Endothelial cell of umbilical vein (primary cell): Measurements from ENCODE around the gene PDS5B. TPM values are rescaled to one million over a fixed set of nuclear protein-coding genes. Genes with fewer than 3 reads are reported as not detected.

ENCODE experiments used
- BruUV-seq: library from RNA; stranded (reverse); fragments of 400-500 nt; replicated peaks from 2 replicates; lab custom pipeline; 2021; lab: Mats Ljungman, UMichigan
- CTCF ChIA-PET: fragments of 300-600, 350-600 bp; sonication (Branson Sonifier 250); formaldehyde crosslinking; loops from one replicate; lab custom pipeline; 2021; ENCODE audit warnings: antibody characterized with exemption, inconsistent platforms; lab: Charles Lee
- POLR2A ChIA-PET: fragments of 300-600, 350-600 bp; sonication (Branson Sonifier 250); formaldehyde crosslinking; loops from one replicate; lab custom pipeline; 2021; ENCODE audit warnings: antibody characterized with exemption, inconsistent platforms; lab: Charles Lee
- DNase-seq: peaks from one replicate; pipeline ENCODE4 v3.0.0-alpha.2; 2011; ENCODE audit warnings: low read depth, low spot score
- FAIRE-seq: peaks from 2 replicates; lab custom pipeline; 2011; peaks lifted over from hg19 to GRCh38; lab: Jason Lieb, UNC
- H2AFZ ChIP-seq: 2 replicates; pipeline ENCODE4 v1.6.0; 2012; ENCODE audit warnings: low read depth, low read length, control low read depth, inconsistent platforms
- H3K27ac ChIP-seq: 2 replicates; pipeline ENCODE4 v1.5.1; 2011; ENCODE audit warnings: low read depth, mild to moderate bottlenecking, control low read depth, low read length, moderate library complexity; ENCODE audit not compliant: insufficient read depth
- H3K27me3 ChIP-seq, 2 experiments: 2 replicates each; pipeline versions ENCODE4 v1.6.0 to v1.6.1; 2011; ENCODE audit warnings: low read length in 2 of 2, mixed read lengths in 1 of 2; ENCODE audit not compliant: control insufficient read depth in 2 of 2, insufficient read depth in 2 of 2
- H3K36me3 ChIP-seq, 2 experiments: 2 replicates in 1 of 2; 3 replicates in 1 of 2; pipeline ENCODE4 v1.5.1; 2011; ENCODE audit warnings: low read length in 2 of 2, mild to moderate bottlenecking in 1 of 2, moderate library complexity in 1 of 2; ENCODE audit not compliant: control insufficient read depth in 2 of 2, insufficient read depth in 2 of 2; ENCODE audit errors: extremely low read depth in 1 of 2
- H3K4me1 ChIP-seq: 3 replicates; pipeline ENCODE4 v1.5.1; 2011; ENCODE audit warnings: mild to moderate bottlenecking, low read length; ENCODE audit not compliant: control insufficient read depth, insufficient read depth; ENCODE audit errors: extremely low read depth
- H3K4me2 ChIP-seq: 2 replicates; pipeline ENCODE4 v1.6.1; 2011; ENCODE audit warnings: low read length, control low read depth, mixed read lengths; ENCODE audit not compliant: insufficient read depth
- H3K4me3 ChIP-seq, 3 experiments: fragments of 200-600 bp in 1 of 3; sonication (generic), shearing (Covaris generic) in 1 of 3; replicated peaks in 1 of 3; 2 replicates each; pipeline ENCODE4 v1.5.1; 2011 to 2016; ENCODE audit warnings: control low read depth in 3 of 3, low read length in 3 of 3, mild to moderate bottlenecking in 2 of 3, inconsistent platforms in 1 of 3, low read depth in 1 of 3, moderate library complexity in 1 of 3; ENCODE audit not compliant: insufficient read depth in 1 of 3
- H3K79me2 ChIP-seq: 2 replicates; pipeline ENCODE4 v1.6.0; 2012; ENCODE audit warnings: low read length, inconsistent platforms; ENCODE audit not compliant: control insufficient read depth, insufficient read depth
- H3K9ac ChIP-seq: replicated peaks from 2 replicates; pipeline ENCODE3; 2011; ENCODE audit warnings: low read length, control low read depth; ENCODE audit not compliant: insufficient read depth; ENCODE audit errors: extremely low read depth
- H3K9me1 ChIP-seq: replicated peaks from 3 replicates; pipeline ENCODE4 v1.6.0; 2011; ENCODE audit warnings: mild to moderate bottlenecking, low read length; ENCODE audit not compliant: control insufficient read depth, insufficient read depth; ENCODE audit errors: extremely low read depth
- H3K9me3 ChIP-seq: replicated peaks from 2 replicates; pipeline ENCODE4 v1.5.1; 2012; ENCODE audit warnings: low read length, inconsistent platforms; ENCODE audit not compliant: control insufficient read depth, insufficient read depth
- H4K20me1 ChIP-seq: replicated peaks from 2 replicates; pipeline ENCODE3; 2011; ENCODE audit warnings: mild to moderate bottlenecking, low read length; ENCODE audit not compliant: control insufficient read depth, insufficient read depth; ENCODE audit errors: extremely low read depth
- CTCF ChIP-seq, 2 donors: IDR thresholded peaks; 1 replicate in 1 of 2; 2 replicates in 1 of 2; pipeline ENCODE4 v1.5.1; 2011; ENCODE audit warnings: low read length in 2 of 2, mild to moderate bottlenecking in 2 of 2, moderate library complexity in 2 of 2, control low read depth in 1 of 2, inconsistent platforms in 1 of 2, low read depth in 1 of 2; ENCODE audit not compliant: insufficient read depth in 1 of 2; ENCODE audit errors: extremely low read depth in 1 of 2
- EZH2 ChIP-seq: IDR thresholded peaks from 2 replicates; pipeline ENCODE4 v1.6.1; 2012; ENCODE audit warnings: borderline replicate concordance, low read depth, mild to moderate bottlenecking, moderate library complexity, low read length, inconsistent platforms; ENCODE audit not compliant: severe bottlenecking
- FOS ChIP-seq: IDR thresholded peaks from 2 replicates; pipeline ENCODE4 v1.6.1; 2011; ENCODE audit warnings: mild to moderate bottlenecking, low read length, moderate library complexity, borderline replicate concordance; ENCODE audit not compliant: insufficient read depth
- GATA2 ChIP-seq: IDR thresholded peaks from 2 replicates; pipeline ENCODE4 v1.7.0; 2011; ENCODE audit warnings: low read depth, mild to moderate bottlenecking, moderate library complexity, mixed read lengths, low read length; ENCODE audit not compliant: insufficient read length, insufficient read depth
- JUN ChIP-seq: IDR thresholded peaks from 2 replicates; pipeline ENCODE4 v1.6.1; 2011; ENCODE audit warnings: borderline replicate concordance, low read depth; ENCODE audit not compliant: insufficient read length, insufficient read depth
- MYC ChIP-seq: IDR thresholded peaks from one replicate; pipeline ENCODE4 v1.6.1; 2011; ENCODE audit warnings: mild to moderate bottlenecking, low read depth, low read length
- POLR2A ChIP-seq: IDR thresholded peaks from 2 replicates; pipeline ENCODE4 v1.6.1; 2012; ENCODE audit warnings: low read depth, mild to moderate bottlenecking, control low read depth, low read length
- POLR2AphosphoS5 ChIP-seq: IDR thresholded peaks from 2 replicates; pipeline ENCODE4 v1.6.1; 2012; ENCODE audit warnings: low read depth, mild to moderate bottlenecking, control low read depth, low read length, moderate library complexity; ENCODE audit not compliant: insufficient read depth
- dilution Hi-C: fragments of 300-500 bp; cut with MboI; formaldehyde crosslinking; loops from one replicate; pipeline ENCODE4 v1.15.0; 2019; ENCODE audit warnings: low sequenced_read_pairs; ENCODE audit not compliant: extremely low pct_ligation_motif_present
- intact Hi-C: fragments of 100-400 bp; cut with micrococcal nuclease; formaldehyde crosslinking; loops from one replicate; pipeline ENCODE4 v1.10.0; 2022
- polyA plus RNA-seq, 4 experiments: library from polyadenylated mRNA; depleted of rRNA in 3 of 4; stranded (reverse) in 3 of 4; unstranded in 1 of 4; fragments of >200 nt; gene quantifications; 2 replicates each; pipeline versions ENCODE4 v1.2.1 to v1.2.3, GENCODE V29; 2011 to 2012; ENCODE audit warnings: missing spikeins in 1 of 4
- total RNA-seq: library from RNA; stranded (reverse); gene quantifications from 2 replicates; pipeline ENCODE4 v1.2.3, GENCODE V29; 2021
- TF ChIP-seq, protein P1 (sequence below): IDR thresholded peaks from 2 replicates; pipeline ENCODE4 v1.6.1; 2011; ENCODE audit not compliant: insufficient read depth, insufficient read length

PDS5B gene
- total and polyA plus RNA-seq, 2 donors (not counting 3 experiments of a cell fraction or from before 2014, with no cell fraction given) = 3.9 to 40.3 TPM

- ChIA-PET POLR2A (no interaction called here), CTCF (interaction anchor here (1.2 to 1.8 kb wide), 4 partner anchors 11 to 152 kb away, joined by 3 to 7 read pairs (median 3); partner anchors contain the start of gene PDS5B)
- peak overlapping the region; percentile 64 for H3K27ac ChIP-seq
- H3K9me3 ChIP-seq = no peaks in the 10 kb centered on the region
- H3K4me2 ChIP-seq = peak overlapping the region; percentile 95
- dilution Hi-C loops = no loop called here
- FAIRE-seq = no peak
- DNase-seq = no peak
- no peaks in the 10 kb centered on the region for H4K20me1 ChIP-seq
- no TSS peak for BruUV-seq
- TF ChIP-seq, protein P1, sequence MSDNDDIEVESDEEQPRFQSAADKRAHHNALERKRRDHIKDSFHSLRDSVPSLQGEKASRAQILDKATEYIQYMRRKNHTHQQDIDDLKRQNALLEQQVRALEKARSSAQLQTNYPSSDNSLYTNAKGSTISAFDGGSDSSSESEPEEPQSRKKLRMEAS = no peak
- TF ChIP-seq EZH2 (no peak), POLR2A (no peak), MYC (no peak), CTCF (IDR thresholded peaks at IDR 0.05; ENCODE audit: extremely low read depth in 1 of 2, insufficient read depth in 1 of 2, low read depth in 1 of 2, low read length in 2 of 2) (no peak), POLR2AphosphoS5 (no peak), GATA2 (no peak), FOS (no peak), JUN (no peak)
- no peaks in the 10 kb centered on the region for H3K9me1 ChIP-seq
- peak overlapping the region; percentile 75 for H3K9ac ChIP-seq
- intact Hi-C loops = loop anchor here (5.0 kb wide), 1 partner anchor 150 kb away; the partner anchor contains the start of gene PDS5B
- no peaks in the 10 kb centered on the region for H3K27me3 ChIP-seq
- no peak overlapping the region for H2AFZ ChIP-seq
- peaks cover 12% of the 10 kb centered on the region for H3K4me1 ChIP-seq
- peaks cover 0 to 3% of the 10 kb centered on the region in 2 experiments for H3K36me3 ChIP-seq
- peak overlapping the region in 2 of 3 experiments; percentile 21 to 63 for H3K4me3 ChIP-seq
- no peaks in the 10 kb centered on the region for H3K79me2 ChIP-seq
Measured at GRCh38 chr13:32737679-32738078, 151.4 kb downstream of the PDS5B start.
